LHCN-M2 (cell line): ENCODE measurements around the gene EXOC4. TPM values are rescaled to one million over a fixed set of nuclear protein-coding genes. Genes with fewer than 3 reads are reported as not detected.
A peak's percentile ranks its signal among the peaks of the same experiment; 100 is the strongest.
"Not testable (repeated sequence)": the region's sequence is repeated elsewhere in the genome, so short reads cannot be mapped to it uniquely, and the experiment has no call there.

Experiments
- DNase-seq: peaks from one replicate; pipeline ENCODE4 v3.0.0-alpha.2; 2012; ENCODE audit warnings: low read depth
- total RNA-seq: library from RNA; depleted of rRNA; stranded (reverse); fragments of >200 nt; gene quantifications from 2 replicates; pipeline ENCODE4 v1.2.3, GENCODE V29; 2014

Gene EXOC4
- total RNA-seq, 1 experiment from 2014 or later, result 78.0 TPM

GRCh38 chr7:133977409-133978274, 724.8 kb downstream of the EXOC4 start:
- DNase-seq, result peak; percentile 41

- no peak for DNase-seq
These were observed 725.8 kb downstream of the EXOC4 start for GRCh38 chr7:133978502-133979295.

GRCh38 chr7:133980804-133981203, 727.9 kb downstream of the EXOC4 start:
- DNase-seq, result no peak

DNA sequence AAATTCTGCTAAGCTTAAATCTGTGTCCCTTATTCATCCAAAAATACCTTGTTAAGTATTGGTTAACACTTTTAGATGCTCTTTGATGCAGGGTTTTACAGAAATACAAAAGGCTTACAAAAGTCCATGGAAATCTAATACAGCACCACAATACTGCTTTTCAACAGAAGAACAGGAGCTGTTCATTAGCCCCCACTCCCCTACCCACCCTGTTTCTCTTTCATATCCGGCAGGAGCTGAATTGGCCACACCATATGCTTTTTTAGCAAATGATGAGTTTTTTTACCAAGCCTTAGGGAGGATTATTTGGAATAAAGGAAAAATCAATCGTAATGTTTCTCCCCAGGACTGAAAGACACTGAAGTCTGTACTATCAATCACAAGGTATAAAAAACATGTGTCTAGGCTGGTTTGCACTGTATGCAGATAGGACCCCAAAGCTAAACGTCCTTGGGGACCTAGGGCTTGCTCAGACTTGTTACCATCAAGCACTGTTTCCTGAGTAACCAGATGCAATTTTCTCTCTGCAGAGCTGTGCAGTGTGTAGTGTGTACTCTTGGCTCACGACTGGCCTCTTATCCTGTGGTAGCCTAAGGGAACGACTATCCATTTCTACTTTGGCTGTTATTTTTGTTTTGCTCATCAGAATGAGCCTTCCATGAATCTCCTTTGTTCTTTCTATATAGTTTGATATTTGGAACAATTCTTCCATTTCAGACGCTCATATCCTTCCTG, 731.0 kb downstream of the EXOC4 start:
- peak; percentile 3 for DNase-seq

DNA sequence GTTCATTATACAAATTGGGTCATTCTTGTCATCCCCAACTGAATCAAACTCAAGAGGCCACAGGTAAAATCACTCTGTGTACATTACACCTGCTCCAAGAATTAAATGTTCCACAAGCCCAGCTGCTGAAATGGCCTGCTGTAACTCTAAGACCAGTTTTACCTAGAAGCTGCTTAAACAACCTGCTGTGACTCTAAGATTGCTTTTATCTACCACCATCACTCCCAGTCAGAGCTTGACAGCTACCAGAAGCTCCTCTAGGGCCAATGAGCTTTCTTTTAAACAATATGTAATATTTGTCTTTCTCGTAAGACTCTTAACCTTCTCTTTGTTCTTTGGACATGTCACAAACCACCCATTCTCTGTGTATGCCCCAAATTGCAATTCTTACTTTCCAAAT, 732.4 kb downstream of the EXOC4 start:
- DNase-seq, result no peak

DNA sequence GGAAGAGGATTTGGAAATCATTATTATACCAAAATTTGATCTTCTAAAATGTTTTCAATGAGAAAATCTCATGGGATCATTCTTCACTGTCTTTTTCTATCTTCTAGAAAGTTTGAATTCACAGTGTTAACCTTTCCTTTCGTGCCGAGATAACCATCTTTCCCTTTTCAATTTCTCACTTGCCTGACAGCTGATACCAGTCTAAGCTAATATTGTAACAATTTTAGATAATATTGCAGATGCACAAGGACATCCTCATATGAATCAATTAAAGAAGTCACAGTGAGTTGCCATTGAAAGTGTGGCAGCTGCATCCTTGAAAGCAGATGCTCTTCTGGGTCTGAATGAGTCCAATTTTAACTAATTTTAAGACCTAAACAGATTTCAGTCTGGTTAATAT, 734.7 kb downstream of the EXOC4 start:
- DNase-seq, result no peak

- no peak for DNase-seq
These were observed 740.7 kb downstream of the EXOC4 start for GRCh38 chr7:133993547-133993946.

- DNase-seq, result not testable (repeated sequence)
These were observed 741.2 kb downstream of the EXOC4 start for GRCh38 chr7:133994100-133994499.

- DNase-seq, result no peak
These were observed 744.6 kb downstream of the EXOC4 start for GRCh38 chr7:133997463-133997862.

DNA sequence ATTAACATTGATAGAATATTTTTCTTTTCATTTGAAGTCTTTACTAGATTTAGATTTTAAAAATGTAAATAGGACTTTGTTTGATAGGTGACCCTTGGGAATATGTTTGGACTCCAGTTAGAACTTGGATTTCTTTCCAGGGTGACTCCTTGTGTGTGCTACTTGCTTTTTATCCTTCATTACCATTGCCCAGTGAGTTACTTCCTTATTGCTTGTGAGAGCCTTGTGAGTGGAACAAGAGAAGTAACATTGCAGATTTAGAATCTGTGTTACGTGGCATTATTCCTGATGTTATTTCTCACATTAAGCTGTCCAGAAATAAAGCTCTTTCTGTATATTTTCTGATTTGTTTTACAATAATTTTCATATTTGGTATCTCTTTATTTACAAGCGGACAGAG, 746.3 kb downstream of the EXOC4 start:
- DNase-seq, result no peak

- no peak for DNase-seq
These were observed 752.1 kb downstream of the EXOC4 start for GRCh38 chr7:134004829-134005505.

DNA sequence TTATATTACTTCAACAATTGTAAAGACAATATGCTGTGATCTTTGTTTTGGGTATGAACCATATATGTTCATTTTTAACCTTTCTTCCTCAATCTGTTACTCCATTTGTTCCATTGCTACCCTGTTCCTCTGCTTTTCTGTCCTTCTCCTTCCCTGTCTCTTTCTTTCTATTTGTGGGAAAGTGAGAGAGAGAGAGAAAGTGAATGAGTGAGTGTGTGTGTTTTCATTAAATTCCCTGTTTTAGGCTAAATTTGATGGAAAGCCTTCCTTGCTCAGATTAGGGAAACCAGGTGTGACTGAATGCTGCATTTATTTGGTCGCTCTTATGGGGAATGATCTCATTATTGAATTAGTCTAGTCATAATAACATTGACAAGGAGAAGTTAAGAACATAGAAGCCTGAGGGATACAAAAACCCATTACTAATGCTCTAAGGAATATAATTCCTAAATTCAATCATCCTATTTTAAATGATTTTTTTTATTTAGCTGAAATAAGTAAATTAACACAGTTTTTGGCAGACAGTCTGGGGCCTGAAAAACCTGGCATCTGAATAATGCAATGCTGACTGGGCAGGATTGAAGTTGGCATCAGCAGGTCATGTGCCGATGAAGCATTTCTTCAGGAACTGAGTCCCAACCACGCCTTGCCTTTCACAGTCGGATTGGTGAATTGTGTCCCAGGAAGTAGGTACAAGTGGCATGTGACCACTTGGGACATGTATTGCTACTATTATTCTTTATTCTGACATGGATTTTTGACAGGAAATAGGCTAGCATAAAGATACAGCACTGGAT, 756.6 kb downstream of the EXOC4 start:
- no peak for DNase-seq

- no peak for DNase-seq
These were observed 760.4 kb downstream of the EXOC4 start for GRCh38 chr7:134013249-134013648.

DNA sequence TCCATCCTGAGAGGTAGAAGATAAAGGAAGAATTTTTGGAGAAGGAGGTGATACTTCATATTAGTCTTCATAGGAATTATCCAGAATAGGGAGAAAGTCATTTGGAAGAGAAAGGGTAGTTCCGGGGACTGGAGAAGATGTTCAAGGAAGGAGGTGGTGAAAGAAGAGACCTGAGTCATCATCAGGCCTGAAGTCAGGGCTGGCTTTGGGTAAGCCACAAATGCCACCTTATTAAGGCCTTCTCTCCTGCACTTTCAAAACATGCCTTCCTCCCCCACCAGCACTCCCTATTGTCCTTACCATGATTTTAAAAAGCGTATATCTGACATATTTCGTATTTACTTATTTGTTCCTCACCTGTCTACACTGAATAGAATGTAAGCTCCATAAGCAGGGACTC, 762.1 kb downstream of the EXOC4 start:
- DNase-seq, result peak; percentile 13

- DNase-seq, result peak; percentile 24
These were observed 763.5 kb downstream of the EXOC4 start for GRCh38 chr7:134016223-134016941.

DNA sequence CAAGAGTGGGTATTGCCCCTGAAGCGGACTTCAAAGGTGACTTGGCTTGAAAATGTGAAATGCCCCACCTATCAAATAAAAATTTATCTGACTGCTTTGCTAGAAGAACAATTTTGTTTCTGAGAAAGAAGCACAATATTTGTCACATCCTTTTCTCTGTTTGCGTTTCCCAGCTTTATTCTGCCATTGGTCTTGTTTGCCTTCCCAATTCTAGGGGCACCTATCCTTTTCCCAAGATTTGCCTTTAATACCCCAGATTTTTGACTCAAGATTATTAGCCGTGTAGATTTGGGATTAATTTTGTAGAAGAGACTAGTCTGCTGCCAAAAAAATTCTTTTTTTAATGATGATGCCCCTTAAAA, 764.0 kb downstream of the EXOC4 start:
- no peak for DNase-seq

DNA sequence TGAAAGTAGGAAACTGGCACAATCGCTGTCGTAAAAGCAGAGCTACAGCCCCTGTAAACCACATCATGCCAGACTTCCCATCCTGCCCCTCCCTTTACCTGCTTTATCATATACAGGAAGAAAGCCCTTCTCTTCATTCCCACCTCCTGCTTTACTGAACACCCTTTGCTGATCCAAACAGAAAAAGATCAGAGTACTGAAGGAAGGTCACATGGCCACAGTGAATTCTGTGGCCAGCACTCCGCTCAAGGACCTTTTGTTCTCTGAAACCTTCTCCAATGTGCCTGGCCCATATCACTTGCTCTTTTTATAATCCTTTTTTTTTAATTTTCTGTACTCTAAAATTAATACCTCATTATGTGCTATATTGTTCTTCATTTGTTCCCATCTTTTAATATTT, 765.4 kb downstream of the EXOC4 start:
- DNase-seq, result no peak

DNA sequence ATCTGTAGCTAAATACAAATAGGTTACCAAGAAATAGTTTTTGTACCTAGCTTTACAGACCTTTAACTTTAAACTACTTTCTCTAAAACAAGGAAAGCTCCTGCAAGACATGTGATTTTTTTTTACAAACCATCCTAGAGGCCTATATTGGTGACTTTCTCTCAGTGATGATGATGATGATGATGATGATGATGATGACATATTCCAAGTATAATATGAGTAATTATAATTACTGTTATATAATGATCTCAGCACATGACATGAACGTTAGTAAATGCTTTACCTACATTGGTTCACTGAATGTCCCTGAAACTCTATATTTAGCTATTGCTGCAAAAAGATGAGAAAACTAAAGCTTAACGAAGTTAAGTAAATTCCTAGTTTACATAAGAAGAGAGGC, 766.4 kb downstream of the EXOC4 start:
- no peak for DNase-seq

- DNase-seq, result no peak
These were observed 769.0 kb downstream of the EXOC4 start for GRCh38 chr7:134021836-134022235.

- peak; percentile 6 for DNase-seq
These were observed 769.5 kb downstream of the EXOC4 start for GRCh38 chr7:134022286-134022911.
